ENCODE data around the gene JPH2.
"Not testable (repeated sequence)": the region's sequence is repeated elsewhere in the genome, so short reads cannot be mapped to it uniquely, and the experiment has no call there.

Gene JPH2

DNA sequence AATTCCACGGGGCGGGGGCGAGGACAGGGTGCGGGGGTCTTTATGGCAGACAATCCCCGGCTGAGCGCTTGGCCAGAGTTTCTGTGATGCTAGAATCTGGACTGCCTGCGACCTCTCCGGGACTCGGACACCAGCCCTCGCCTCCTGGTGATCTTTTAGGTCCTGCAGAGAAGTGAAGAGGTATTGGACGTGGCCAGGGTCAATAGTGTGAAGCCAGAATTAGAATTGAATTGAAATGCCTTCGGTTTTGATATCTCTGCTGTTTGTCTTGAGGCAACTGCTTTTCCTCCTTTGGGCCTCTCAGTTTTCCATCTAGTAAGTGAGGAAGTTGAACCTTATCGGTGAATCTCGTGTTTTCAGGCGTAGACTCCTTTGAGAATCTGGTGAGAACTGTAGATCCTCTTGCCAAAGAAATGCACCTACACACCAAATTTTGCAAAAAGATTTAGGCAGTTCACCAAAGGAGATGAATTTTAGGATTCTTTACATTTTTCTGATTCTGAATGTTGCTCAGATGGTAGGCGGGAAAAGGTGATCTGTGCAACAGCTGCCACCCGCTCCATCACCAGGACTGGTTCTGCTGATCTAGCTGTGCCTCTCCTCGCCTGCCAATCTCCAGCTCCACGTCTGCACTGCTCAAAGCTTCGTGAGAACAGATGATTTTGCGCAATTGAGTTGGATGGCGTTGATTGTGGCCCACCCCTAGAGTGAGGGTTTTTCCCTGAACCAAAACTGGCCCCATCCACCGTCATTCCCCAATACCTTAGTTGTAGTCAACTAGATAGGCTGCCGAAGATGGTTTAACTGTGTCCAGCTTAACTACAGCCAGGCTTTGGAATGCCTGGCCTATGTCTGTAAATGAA, 24.4 kb upstream of the JPH2 start:
- no peak for DNase-seq

GRCh38 chr20:44210406-44211176, 23.6 kb upstream of the JPH2 start, which contains the start of gene OSER1:
Gene OSER1 (minus strand): TSS chr20:44210771. CDS start chr20:44206957, 3,814 bp downstream.
- peak; percentile 95 for DNase-seq

DNA sequence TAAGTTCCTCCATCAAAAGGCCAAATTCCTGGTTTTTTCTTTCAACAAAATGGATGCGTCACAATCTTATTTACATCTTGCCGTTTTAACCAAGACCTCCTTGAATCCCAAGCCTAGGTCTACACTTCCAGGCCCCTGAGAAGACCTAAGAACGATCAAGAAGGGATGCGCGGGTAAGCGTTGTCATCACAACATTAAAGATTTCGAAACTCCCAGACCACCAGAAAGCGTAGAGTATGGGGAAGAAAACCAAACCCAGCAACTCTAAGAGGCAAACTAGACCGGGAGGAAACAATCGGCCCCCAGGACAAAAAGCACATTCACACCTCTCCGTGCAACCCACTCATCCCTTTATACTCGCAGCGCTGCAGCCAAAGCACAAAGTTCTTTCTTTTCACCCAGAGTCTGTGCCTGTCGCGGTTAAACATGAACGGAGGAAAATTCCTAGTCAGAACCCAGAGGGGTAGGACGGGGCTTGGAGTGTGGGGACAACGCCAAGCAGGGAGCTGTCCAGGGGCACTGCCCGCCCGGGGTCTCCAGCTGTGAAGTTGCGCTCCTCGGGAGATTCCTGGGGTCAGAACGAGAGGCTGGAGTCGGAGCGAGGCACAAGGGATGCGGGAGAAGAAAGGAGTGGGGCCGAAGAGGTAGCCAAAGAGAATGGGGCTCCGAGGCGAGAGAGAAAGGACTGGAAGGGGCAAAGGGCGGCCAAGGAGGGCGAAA, 22.9 kb upstream of the JPH2 start:
- no peak for DNase-seq

DNA sequence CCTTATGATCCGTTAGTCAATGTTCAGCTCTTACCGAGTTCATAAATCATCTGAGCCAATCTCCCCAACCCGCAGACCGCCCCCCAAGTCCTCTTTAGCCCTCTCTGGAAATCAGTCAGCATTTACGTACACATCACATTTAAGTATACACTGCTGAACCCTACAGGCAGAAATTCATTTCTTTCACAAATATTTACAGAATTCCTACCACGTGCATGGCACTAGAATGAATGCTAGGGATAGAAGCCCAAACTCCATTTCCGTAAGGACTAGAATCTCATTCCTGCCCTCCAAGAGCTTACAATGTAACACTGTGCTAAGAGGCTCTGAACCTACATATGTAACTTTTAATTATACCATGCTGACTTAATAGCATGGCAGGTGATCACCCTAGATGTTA, 21.8 kb upstream of the JPH2 start:
- no peak for DNase-seq

- DNase-seq = no peak
These were observed 21.2 kb upstream of the JPH2 start for GRCh38 chr20:44208165-44208564.

DNA sequence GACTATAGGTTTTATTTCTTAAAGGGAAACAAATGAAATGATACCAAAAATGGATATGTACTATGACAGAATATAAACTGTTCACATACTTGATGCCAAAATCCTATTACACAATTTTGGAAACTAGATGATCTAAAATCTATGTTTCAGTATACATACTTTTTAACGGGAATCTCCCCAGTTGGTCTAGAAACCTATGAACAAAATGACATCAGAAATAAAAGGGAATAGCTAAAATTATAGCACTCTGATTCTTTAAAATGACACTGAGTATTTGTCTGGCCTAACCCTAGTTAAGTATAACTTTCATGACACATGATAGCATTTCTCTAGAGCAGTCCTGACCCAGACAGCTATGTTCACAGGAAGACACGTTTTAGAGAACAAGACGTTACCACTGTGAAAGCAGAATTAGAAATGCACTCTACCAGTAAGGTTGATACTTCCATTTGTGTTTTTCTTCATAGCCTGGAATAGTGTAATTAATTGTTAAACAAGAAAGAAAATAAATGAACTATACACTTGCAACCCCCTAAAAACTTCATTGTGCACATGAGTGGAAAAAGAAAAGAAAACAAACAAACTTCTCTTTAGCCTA, 20.2 kb upstream of the JPH2 start:
- no peak for DNase-seq

GRCh38 chr20:44206132-44206531, 19.1 kb upstream of the JPH2 start:
- no peak for DNase-seq

GRCh38 chr20:44204832-44205215, 17.8 kb upstream of the JPH2 start:
- DNase-seq = no peak

GRCh38 chr20:44204156-44204831, 17.3 kb upstream of the JPH2 start:
- DNase-seq = no peak

- no peak for DNase-seq
These were observed 16.2 kb upstream of the JPH2 start for GRCh38 chr20:44203161-44203560.

DNA sequence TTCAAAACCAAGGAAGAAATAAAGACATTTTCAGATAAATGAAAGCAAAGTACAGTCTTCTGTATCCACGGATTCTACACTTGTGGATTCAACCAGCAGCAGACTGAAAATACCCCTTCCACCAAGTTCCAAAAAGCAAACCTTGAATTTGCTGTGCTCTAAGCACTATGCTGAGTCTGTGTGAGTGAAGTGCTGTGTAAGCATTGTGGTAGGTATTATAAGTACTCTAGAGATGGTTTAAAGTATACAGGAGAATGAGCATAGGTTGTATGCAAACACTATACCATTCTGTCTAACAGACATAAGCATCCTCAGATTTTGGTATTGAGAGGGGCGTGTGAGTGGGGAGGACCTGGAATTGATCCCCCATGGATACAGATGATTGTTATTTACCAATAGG, 14.0 kb upstream of the JPH2 start:
- no peak for DNase-seq

DNA sequence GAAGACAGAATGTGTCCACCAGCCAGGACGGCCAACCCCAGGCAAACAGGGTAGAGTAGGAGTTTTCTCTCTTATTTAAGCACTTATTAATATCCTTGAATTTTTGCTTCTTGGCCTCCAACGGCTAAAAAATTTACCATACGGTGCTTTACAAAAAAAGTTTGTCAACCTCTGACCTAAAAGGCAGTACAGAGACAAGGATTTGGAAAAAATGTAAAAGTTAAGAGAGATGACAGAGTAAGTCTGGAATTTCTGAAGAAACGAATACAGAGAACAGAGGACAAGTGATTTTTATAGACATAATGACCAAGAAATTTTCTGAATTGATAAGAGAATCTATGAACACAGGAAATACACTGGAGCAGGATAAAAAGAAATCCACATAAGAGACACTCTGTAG, 13.4 kb upstream of the JPH2 start:
- DNase-seq = no peak

GRCh38 chr20:44199877-44200276, 12.9 kb upstream of the JPH2 start:
- DNase-seq = no peak

DNA sequence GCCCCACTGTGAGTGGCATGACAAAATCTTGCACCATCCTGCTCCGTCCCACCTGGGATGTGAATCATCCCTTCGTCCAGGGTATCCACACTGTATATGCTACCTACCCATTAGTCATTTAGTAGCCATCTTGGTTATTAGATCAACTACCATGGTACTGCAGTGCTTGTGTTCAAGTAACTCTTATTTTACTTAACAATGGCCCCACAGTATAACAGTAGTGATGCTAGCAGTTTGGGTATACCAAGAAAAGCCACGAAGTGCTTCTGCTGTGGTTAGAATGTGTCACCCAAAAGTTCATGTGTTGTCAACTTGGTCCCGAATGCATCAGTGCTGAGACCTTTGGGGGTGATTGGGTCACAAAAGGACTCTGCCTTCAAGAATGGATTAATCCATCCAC, 11.9 kb upstream of the JPH2 start:
- DNase-seq = no peak

DNA sequence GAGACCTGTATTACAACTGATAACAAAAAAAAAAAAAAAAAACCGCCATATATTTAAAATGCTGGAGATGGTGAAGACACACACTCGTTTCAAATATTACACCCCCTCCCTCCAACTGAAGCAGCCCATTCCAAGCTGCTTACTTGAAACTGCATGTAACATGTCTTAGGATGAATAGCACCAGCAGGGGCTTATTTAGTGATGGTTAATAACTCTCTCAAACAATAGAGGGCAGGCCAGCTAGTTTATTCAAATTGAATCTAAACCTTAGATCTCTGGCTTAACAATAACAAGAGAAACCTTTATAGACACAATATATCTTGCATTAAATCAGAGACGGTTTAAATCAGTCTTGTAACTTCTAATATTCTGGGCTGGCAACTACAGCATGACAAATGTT, 9.3 kb upstream of the JPH2 start:
- no peak for DNase-seq

- no peak for DNase-seq
These were observed 8.6 kb upstream of the JPH2 start for GRCh38 chr20:44195605-44196004.

DNA sequence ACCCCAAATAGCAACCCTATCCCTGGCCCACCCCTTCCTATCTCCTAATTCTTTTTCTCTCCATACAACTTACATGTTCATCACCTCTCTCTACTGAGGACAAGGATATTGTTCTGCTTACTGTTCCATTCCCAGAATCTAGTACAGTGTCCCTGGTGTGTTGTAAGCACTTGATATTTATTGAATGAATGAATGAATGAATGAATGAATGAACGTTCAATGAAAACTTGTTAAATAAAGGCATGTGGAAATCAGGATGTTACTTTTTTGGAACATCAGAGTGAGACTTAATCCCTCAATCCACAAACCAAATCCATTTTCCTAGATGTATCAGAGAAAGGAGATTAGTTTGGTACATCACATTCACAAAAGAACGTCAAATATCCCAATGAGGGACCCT, 6.8 kb upstream of the JPH2 start:
- no peak for DNase-seq

DNA sequence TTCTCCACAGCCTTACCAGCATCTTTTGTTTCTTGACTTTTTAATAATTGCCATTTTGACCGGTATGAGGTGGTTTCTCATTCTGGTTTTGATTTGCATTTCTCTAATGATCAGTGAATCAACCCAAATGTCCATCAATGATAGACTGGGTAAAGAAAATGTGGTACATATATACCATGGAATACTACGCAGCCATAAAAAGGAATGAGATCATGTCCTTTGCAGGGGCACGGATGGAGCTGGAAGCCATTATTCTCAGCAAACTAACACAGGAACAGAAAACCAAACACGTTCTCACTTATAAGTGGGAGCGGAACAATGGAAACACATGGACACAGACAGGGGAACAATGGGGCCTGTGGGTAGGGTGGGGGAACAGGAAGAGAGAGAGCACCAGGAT, 4.7 kb upstream of the JPH2 start:
- DNase-seq = not testable (repeated sequence)

DNA sequence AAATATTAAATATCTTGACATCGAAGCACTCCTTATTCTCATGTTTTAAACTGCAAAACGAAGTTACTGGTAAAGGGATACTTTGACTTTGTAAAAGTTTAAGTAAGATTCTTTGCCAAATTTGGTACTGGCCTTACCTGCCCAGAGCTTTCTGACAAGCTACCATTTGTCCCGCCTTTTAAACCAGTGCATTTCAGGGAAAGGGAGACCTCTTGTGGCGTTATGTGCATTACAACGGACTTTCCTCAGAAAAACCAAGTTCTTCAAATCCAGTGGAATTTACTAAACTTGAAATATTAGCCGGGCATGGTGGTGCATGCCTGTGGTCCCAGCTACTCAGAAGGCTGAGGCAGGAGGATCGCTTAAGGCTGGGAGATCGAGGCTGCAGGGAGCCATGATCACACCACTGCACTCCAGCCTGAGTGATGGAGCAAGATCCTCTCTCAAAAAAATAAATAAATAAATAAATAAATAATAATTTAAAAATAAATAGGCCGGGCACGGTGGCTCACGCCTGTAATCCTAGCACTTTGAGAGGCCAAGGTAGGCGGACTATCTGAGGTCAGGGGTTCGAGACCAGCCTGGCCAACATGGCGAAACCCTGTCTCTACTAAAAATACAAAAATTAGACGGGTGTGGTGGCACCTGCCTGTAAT, 3.3 kb upstream of the JPH2 start:
- DNase-seq = not testable (repeated sequence)

DNA sequence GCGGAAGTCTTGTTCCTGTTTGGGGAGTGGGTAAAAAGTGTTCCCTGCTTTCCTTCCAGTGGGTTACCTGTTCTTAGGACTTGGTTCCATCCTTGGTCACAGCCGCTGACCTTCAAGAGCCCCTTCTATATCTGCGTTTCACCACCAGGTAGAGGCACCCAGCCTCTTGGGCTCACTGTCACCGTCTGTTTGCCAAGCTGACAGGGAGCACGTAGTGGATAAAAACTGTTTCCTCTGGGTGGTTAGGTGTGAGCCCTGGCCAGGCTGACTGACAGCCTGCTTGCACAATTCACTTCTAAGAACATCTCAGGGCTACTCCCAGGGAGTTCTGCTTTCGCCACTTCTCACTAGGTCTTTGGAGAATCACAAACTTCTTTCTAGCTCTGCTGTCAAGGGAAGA, 1.8 kb upstream of the JPH2 start:
- DNase-seq = no peak

DNA sequence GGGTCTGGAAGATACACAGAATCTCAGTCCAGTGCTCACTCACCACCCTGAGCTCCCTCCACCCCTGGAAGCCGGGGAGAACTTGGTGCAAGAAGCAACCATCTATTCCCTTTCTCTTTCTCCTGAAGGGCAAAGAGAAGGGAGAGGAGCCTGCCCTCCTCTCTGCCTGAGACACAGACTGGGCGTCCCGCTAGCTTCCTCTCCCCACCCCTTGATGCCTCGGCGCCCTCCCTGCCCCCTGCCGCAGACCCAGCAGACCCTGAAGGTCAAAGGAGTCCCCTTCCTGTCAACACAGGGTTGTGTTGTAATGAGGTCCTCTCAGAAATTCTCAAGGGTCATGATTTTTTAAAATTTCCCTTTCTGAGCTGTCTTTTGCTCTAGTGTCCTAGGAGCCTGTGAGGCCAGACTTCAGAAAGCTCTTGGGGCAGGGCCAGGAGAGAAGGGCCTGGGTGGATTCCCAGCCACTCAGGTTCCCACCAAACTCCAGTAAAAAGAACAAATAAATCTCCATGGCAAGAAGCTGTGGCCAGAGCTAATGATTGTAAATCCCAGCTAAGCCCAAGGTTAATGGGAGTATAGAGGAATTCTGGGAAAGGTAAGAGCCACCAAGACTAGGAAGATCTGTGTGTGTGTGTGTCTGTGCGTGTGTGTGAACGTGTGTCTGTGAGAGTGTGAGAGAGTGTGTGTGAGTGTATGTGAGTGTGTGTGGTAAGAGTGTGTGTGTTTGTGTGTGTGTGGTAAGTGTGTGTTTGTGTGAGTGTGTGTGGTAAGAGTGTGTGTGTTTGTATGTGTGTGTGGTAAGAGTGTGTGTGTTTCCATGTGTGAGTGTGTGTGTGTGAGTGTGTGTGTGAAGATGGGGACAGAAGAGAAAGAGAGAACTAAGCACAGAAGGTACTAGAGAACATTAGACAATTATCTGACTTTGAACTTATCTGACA, 1.1 kb upstream of the JPH2 start:
- no peak for DNase-seq

Measured in GOT3 (cell line).